ENCODE data around the gene PAPOLA.
"Not testable (repeated sequence)": the region's sequence is repeated elsewhere in the genome, so short reads cannot be mapped to it uniquely, and the experiment has no call there.

Gene PAPOLA

GRCh38 chr14:96503306-96503679, 1.1 kb downstream of the PAPOLA start:
- no peak for DNase-seq

GRCh38 chr14:96504353-96504752, 2.2 kb downstream of the PAPOLA start:
- DNase-seq = not testable (repeated sequence)

DNA sequence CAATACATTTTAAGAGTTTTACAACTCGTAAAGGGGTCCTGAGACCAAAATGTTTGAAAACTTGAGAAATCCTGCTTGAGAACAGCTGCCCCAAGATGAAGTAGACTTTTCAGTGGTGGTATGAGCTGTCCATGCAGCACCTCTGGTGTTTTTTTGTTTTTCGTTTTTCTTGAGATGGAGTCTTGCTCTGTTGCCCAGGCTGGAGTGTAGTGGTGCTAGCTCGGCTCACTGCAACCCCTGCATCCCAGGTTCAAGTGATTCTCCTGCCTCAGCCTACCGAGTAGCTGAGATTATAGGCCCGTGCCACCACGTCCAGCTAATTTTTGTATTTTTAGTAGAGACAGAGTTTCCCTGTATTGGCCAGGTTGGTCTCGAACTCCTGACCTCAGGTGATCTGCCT, 5.5 kb downstream of the PAPOLA start:
- DNase-seq = no peak

DNA sequence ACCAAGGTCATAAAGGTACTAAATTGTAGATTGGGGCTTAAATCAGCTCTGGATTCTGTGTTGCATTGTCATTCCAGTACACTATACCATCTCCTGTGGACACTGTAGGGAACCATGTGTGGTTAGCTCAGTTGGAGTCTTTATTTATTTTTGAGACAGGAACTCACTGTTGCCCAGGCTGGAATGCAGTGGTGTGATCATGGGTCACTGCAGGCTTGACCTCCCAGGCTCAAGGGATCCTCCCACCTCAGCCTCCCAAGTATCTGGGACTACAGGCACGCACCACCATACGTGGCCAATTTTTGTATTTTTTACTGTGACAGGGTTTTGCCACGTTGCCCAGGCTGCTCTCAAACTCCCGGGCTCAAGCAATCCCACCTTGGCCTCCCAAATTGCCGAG, 6.7 kb downstream of the PAPOLA start:
- DNase-seq = no peak

DNA sequence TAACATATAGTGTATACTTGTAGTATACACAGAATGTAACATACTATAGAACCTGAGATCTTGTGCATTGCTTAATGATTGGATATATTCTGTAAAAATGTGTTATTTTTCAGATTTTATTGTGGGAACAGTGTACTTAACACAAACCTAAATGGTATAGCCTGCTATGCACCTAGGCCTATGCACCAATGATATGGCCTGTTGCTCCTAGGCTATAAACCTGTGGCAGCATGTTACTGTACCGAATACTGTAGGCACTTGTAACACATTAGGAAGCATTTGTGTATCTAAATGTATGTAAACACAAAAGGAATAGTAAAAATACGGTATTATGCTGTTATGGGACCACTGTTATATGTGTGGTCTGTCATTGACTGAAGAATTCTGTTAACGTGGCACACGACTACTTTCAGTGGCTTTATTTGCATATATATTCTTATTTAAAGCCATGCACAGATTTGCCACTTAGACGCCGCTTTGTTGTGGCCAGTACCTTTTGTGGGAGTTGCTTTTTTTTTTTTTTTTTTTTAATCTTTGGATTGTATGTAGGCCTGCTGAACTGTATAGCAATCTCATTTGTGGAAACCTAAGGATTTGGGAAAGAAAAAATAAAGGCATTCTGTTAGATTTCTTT, 7.4 kb downstream of the PAPOLA start:
- no peak for DNase-seq

DNA sequence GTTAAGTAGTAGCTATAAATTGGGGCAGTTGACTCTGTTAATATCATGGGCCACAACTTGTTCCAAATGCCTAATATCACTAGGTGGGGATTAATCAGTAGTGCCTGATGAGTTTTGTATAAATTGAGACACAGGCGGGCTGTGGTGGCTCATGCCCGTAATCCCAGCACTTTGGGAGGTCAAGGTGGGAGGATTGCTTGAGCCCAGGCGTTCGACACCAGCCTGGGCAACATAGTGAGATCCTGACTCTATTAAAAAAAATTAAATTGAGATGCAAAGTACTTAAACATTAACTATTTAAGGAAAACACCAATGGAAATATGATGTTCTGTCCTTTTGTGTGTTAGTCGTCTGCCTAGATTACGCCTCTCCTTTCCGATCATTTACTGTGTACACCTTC, 9.0 kb downstream of the PAPOLA start:
- DNase-seq = no peak

- no peak for DNase-seq
Measured at GRCh38 chr14:96511667-96512066, 9.5 kb downstream of the PAPOLA start.

- no peak for DNase-seq
Measured at GRCh38 chr14:96512122-96512521, 9.9 kb downstream of the PAPOLA start.

DNA sequence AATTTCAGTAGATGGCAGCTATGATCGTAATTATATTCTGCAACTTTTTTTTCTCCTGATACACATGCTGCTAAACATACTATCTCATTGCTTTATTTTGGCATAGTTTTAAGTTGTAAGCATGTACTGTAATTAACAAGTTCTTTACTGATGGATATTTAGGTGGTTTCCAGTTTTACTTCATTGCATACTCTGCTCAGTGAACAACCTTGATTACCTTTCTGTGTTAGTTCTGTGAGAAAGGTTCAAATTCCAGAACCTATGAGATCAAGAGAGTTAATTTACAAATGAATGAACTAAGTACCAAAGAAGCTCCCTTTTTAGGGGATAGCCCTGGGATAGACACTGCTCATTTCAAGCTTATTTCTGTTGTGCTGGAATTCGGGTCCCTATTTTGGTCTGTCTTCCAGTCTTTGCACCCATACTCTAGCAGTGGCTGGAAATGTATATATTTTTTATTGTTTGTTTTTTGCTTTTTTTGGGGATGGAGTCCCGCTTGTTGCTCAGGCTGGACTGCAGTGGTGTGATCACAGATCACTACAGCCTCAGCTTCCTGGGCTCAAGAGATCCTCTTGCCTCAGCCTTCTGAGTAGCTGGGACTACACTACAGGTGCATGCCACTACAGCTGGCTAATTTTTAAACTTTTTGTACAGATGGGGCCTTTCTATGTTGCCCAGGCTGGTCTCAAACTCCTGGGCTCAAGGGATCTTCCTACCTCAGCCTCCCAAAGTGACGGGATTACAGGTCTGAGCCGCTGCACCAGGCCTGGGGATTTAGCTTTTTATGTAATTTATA, 10.6 kb downstream of the PAPOLA start:
- no peak for DNase-seq

- DNase-seq = no peak
Measured at GRCh38 chr14:96514694-96515093, 12.5 kb downstream of the PAPOLA start.

DNA sequence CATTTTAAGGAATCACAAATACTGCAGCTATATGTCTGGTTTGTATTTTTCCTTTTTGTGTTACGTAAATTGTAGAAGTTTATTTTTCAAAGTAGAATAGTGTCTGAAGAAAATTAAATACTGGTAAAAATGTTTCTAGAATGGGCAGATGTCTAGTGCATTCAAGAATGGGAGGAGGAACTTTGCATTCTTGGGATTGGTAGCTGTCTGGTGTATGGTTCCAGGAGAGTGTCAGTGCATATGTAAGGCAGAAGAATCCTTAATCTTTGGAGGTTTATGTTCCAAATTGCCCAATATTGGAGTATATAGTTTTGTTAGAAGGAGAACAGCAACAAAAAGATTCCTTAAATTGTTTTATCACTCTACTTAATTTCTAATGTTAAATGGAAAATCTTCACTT, 13.5 kb downstream of the PAPOLA start:
- no peak for DNase-seq

DNA sequence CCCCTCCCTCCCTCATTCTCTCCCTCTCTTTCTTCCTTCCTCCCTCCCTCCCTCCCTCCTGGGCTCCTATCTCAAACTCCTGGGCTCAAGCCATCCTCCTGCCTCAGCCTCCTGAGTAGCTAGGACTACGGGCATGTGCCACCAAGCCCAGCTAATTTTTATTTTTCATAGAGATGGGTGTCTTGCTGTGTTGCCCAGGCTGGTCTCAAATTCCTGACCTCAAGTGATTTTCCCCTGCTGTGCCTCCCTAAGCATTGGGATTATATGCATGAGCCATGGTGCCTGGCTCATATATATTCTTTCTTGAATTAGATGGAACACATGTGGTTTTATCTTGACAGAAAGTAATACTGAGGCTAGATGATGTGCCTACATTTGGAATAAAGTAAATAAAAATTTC, 14.2 kb downstream of the PAPOLA start:
- DNase-seq = no peak

DNA sequence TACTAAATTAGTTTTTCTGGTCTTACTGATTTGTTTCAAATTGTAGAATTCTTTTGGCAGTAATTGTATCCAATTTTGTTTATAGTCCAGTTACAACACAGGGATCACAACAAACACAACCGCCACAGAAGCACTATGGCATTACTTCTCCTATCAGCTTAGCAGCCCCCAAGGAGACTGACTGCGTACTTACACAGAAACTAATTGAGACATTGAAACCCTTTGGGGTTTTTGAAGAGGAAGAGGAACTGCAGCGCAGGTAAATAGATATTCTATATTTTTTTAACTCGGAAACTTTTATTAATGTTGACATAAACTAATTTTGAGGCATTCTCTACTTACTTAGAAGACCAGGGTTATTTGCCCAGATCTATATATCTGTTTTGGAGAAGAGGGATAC, 17.8 kb downstream of the PAPOLA start:
- DNase-seq = no peak

- DNase-seq = no peak
Measured at GRCh38 chr14:96525452-96525851, 23.3 kb downstream of the PAPOLA start.

DNA sequence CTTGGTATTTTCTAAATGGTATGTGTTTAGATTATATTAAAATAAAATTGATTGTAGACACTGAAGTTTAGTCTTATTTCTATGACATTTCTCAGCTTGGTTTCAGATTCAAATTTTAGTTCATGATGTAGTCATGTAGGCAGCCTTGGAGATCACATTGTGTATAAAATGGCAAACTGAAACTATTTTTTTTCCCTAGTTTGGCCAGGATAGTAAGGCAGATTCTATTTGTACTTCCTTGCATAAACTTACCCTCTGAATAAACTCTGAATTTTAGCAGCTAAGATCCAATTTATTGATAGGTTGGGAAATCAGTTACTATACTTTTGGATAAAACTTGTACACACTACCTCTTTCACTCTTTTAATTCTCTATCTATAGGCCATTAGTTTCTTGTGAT, 30.4 kb downstream of the PAPOLA start:
- DNase-seq = no peak

DNA sequence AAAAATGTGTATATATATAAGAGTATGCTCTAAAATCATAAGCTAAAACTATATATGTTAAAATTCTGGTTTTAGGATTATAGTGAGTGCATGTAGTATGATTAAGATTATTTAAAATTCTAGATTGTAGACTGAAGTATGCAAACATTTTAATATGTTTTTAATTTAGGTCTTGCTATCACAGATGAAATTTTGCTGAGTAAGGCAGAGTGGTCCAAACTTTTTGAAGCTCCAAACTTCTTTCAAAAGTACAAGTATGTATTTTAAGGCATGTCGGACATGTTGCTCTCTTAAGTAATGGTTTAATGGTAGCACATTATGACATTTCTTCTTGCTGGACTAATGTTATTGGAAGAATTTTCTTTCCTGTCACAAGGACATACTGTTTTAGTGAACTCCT, 34.6 kb downstream of the PAPOLA start:
- no peak for DNase-seq

DNA sequence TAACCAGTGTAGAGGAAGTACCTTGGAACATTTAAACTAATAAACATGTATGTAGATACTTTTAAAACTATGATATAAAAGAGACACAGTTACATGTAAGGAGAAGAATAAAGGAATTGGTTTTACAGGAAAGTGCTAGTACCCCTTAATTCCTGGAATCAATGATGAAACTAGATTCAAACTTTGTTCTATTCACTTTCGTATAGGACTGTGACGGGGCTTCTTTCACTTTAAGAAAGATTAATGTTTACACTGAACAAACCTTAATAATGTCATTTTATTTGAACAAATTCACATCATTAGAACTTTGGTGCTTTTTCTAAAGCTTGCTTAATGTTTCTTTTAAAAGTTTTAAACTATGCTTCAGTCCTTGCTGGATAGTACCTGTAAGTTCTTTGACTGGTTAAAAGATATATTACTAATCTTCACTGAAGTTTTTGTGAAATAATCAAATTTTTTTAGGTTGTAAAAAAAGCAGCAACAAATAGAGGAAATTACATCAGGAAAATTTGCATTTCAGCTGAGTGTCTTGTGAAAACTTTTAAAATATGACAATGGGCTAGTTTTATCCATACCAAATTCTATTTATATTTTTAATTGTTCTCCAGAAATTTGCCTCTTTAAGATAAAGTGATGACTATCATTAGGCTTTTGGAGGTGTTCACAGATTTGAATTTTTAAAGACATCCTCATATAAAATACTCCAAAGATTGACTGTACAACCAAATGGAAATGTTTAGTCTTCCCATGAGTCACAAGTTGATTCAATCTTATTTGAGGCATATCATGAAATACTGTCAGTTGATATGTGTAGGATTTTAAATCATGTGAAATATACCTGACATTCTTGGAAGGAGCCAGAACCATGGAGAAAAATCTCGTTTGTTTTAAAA, 36.2 kb downstream of the PAPOLA start:
- no peak for DNase-seq

DNA sequence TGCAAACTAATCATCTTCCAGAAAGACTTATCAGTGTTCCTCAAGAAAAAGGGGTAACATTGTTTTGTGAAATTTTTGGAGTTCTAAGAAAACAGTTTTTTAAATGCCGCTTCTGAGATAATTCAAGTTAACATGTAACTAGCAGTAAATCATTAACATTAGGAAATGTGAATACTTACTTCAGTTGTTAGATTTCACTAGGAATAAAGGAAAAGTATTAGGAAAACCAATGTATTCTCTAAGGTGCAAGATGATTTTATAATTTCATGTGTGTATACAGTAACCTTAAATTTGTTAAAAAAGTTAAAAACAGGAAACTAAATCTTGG, 36.8 kb downstream of the PAPOLA start:
- DNase-seq = no peak

GRCh38 chr14:96554315-96554910, 52.2 kb downstream of the PAPOLA start:
- no peak for DNase-seq

- DNase-seq = peak; percentile 29
Measured at GRCh38 chr14:96559571-96559970, 57.4 kb downstream of the PAPOLA start.

DNA sequence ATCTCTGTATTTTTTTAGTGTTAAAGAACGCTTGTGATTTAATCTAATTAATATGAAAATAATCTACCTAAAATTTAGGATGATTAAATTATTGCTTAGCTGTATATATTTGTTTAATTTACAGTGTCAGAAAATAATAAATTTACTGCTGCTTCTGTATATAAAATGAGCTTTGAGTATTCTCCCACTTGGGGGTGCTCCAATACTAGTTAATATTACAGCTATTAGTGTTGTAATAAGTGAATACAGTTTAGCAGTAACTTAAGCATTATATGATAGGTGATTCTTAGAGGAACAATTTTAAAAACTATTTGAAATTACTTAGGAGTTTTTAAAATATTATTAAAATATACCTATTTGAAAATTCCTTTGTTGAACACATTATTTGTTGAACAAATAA, 62.2 kb downstream of the PAPOLA start:
- no peak for DNase-seq

DNA sequence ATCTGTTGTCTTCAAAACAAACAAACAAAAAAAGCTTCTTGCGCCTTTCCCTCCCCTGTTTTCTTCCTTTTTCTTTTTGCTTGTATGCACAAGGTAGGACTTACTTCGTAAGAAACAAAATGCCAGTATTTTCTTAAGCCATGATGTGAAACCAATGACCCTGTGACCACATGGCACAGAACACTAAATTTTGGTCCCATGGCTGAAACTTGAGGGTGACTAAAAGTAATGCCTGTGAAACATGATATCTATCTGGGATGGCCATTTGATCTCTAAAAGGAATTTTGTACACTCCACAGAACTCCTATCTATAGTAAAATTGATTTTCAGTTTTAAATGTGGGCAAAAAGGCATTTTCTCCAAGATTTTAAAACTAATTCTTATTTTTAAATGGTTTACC, 63.6 kb downstream of the PAPOLA start:
- DNase-seq = no peak

DNA sequence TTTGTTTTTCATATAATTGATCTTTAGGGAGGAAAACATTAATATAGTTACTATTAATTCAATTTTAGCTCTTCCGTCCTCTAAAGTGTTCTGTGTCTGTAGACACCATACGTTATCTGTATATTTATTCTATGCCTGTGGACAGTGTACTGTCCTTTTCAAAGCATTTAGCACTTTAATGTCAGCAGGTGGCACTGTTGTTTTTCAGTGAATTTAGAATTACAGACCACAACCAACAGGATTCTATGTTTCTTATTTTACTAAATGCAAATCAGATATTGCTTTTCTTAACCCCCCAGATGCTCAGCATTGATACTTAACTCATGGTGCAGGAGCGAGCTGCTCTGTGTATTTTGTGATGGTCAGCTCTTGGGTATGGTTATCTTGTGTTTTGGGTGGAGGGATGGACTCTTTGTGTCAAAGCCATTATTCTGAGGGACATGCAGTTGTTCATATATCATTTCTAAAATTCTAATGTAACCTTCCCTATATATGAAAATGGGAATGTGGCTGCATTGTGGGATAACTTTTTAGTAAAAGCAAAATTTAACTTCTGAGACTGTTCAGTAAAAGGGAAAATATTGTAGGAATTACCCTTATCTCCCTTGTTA, 65.2 kb downstream of the PAPOLA start:
- no peak for DNase-seq
